Vagina (tissue), 2 donors: ENCODE data around the gene ARHGAP20. TPM values are rescaled to one million over a fixed set of nuclear protein-coding genes. Genes with fewer than 3 reads are reported as not detected.

ENCODE experiments used
- DNase-seq, 2 donors: peaks; one replicate each; pipeline ENCODE4 v3.0.0-alpha.2; 2017; ENCODE audit errors: extremely low spot score in 2 of 2
- H3K27ac ChIP-seq: fragments of 200-600 bp; sonication (generic); one replicate; pipeline ENCODE4 v1.5.1; 2019
- H3K27me3 ChIP-seq: fragments of 200-600 bp; sonication (generic); one replicate; pipeline ENCODE4 v1.5.1; 2019
- H3K36me3 ChIP-seq, 2 donors: fragments of 200-600 bp; sonication (generic); one replicate each; pipeline ENCODE4 v1.5.1; 2017 to 2019
- H3K4me1 ChIP-seq: fragments of 200-600 bp; sonication (generic); one replicate; pipeline ENCODE4 v1.5.1; 2019
- H3K4me3 ChIP-seq, 2 donors: fragments of 200-600 bp; sonication (generic); 1 replicate in 1 of 2; 2 replicates in 1 of 2; pipeline ENCODE4 v1.5.1; 2016 to 2019
- H3K9me3 ChIP-seq: fragments of 200-600 bp; sonication (generic); one replicate; pipeline ENCODE4 v1.5.1; 2019
- POLR2A ChIP-seq, 2 donors: fragments of 450-650 bp; IDR thresholded peaks; one replicate each; pipeline ENCODE4 v1.6.1; 2017; ENCODE audit warnings: antibody characterized with exemption in 2 of 2, mild to moderate bottlenecking in 2 of 2, moderate library complexity in 2 of 2
- POLR2AphosphoS5 ChIP-seq, 2 donors: sonication (generic); formaldehyde crosslinking; IDR thresholded peaks; one replicate each; pipeline ENCODE4 v1.9.0; 2017; ENCODE audit warnings: antibody characterized with exemption in 2 of 2, mild to moderate bottlenecking in 2 of 2, low read depth in 1 of 2; ENCODE audit not compliant: insufficient read depth in 1 of 2
- intact Hi-C: fragments of 100-400 bp; cut with DNase I; formaldehyde crosslinking; loops from one replicate; pipeline ENCODE4 v1.15.1; 2023
- total RNA-seq: library from RNA; depleted of rRNA; stranded (reverse); fragments of >200 nt; gene quantifications from one replicate; pipeline ENCODE4 v1.2.3, GENCODE V29; 2016
- TF ChIP-seq, protein P1 (sequence below), 3 experiments: fragments of 450-650 bp in 2 of 3; fragments of 200-600 bp in 1 of 3; sonication (generic) in 1 of 3; IDR thresholded peaks; one replicate each; pipeline ENCODE4 v1.5.1; 2017 to 2019; ENCODE audit warnings: antibody characterized with exemption in 3 of 3, mild to moderate bottlenecking in 2 of 3, moderate library complexity in 2 of 3

The ARHGAP20 gene
- total RNA-seq, 1 donor from 2014 or later: 3.4 TPM

GRCh38 chr11:110613197-110613918 lies 98.9 kb downstream of the ARHGAP20 start:
- intact Hi-C loops: no loop called here
- Histone ChIP-seq H3K36me3 (no peaks in the 10 kb centered on the region), H3K4me3 (no peak overlapping the region), H3K4me1 (no peaks in the 10 kb centered on the region), H3K9me3 (no peaks in the 10 kb centered on the region), H3K27ac (no peak overlapping the region), H3K27me3 (no peaks in the 10 kb centered on the region)
- TF ChIP-seq, protein P1, sequence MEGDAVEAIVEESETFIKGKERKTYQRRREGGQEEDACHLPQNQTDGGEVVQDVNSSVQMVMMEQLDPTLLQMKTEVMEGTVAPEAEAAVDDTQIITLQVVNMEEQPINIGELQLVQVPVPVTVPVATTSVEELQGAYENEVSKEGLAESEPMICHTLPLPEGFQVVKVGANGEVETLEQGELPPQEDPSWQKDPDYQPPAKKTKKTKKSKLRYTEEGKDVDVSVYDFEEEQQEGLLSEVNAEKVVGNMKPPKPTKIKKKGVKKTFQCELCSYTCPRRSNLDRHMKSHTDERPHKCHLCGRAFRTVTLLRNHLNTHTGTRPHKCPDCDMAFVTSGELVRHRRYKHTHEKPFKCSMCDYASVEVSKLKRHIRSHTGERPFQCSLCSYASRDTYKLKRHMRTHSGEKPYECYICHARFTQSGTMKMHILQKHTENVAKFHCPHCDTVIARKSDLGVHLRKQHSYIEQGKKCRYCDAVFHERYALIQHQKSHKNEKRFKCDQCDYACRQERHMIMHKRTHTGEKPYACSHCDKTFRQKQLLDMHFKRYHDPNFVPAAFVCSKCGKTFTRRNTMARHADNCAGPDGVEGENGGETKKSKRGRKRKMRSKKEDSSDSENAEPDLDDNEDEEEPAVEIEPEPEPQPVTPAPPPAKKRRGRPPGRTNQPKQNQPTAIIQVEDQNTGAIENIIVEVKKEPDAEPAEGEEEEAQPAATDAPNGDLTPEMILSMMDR (IDR thresholded peaks at IDR 0.05): no peak
- DNase-seq: no peak

DNA sequence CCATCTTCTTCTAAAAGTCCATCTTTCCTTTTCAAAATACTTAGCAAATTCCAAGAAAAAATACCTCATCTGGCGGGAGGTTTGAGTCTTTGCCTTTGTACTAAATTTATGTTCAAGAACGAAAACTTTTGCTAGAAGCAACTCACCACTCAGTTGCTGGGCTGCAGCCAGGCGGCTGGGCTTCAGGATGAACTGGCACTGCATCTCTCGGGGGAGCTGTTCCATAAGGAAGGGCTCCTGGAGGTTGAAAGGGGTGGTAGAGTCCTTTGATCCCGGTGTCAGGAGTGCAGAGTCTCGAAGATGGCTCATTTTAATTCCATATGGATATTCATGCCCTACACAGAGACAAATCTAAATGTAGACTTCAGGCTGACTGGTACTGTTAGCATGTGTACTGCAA lies 105.8 kb downstream of the ARHGAP20 start:
- Histone ChIP-seq H3K27me3 (no peaks in the 10 kb centered on the region), H3K36me3 (no peaks in the 10 kb centered on the region), H3K27ac (no peak overlapping the region), H3K4me3 (no peak overlapping the region), H3K4me1 (no peaks in the 10 kb centered on the region), H3K9me3 (no peaks in the 10 kb centered on the region)
- intact Hi-C loops: no loop called here
- no peak for DNase-seq
- TF ChIP-seq POLR2AphosphoS5 (IDR thresholded peaks at IDR 0.05; ENCODE audit: insufficient read depth in 1 of 2, low read depth in 1 of 2) (no peak), POLR2A (IDR thresholded peaks at IDR 0.05) (no peak)
- TF ChIP-seq, protein P1 (IDR thresholded peaks at IDR 0.05): no peak

GRCh38 chr11:110601936-110602335 lies 110.3 kb downstream of the ARHGAP20 start:
- DNase-seq: no peak
- no peaks in the 10 kb centered on the region for H3K4me1 ChIP-seq
- peaks cover 0 to 13% of the 10 kb centered on the region in 2 donors for H3K36me3 ChIP-seq
- no peak for TF ChIP-seq POLR2A (IDR thresholded peaks at IDR 0.05)
- TF ChIP-seq, protein P1 (IDR thresholded peaks at IDR 0.05): no peak
- no peak for TF ChIP-seq POLR2AphosphoS5 (IDR thresholded peaks at IDR 0.05; ENCODE audit: insufficient read depth in 1 of 2, low read depth in 1 of 2)
- no peak overlapping the region for H3K4me3 ChIP-seq
- intact Hi-C loops: no loop called here
- no peaks in the 10 kb centered on the region for H3K27me3 ChIP-seq
- no peaks in the 10 kb centered on the region for H3K9me3 ChIP-seq
- no peak overlapping the region for H3K27ac ChIP-seq

GRCh38 chr11:110600322-110600721 lies 111.9 kb downstream of the ARHGAP20 start:
- no peak for DNase-seq
- no peak overlapping the region for H3K4me3 ChIP-seq
- TF ChIP-seq POLR2AphosphoS5 (IDR thresholded peaks at IDR 0.05; ENCODE audit: insufficient read depth in 1 of 2, low read depth in 1 of 2): no peak
- no peak for TF ChIP-seq POLR2A (IDR thresholded peaks at IDR 0.05)
- TF ChIP-seq, protein P1 (IDR thresholded peaks at IDR 0.05): no peak
- no peak overlapping the region for H3K27ac ChIP-seq
- H3K9me3 ChIP-seq: no peaks in the 10 kb centered on the region
- no peaks in the 10 kb centered on the region for H3K27me3 ChIP-seq
- no peaks in the 10 kb centered on the region for H3K4me1 ChIP-seq
- H3K36me3 ChIP-seq: peaks cover 0 to 13% of the 10 kb centered on the region in 2 donors
- intact Hi-C loops: no loop called here

- TF ChIP-seq, protein P1 (IDR thresholded peaks at IDR 0.05): no peak
- TF ChIP-seq POLR2A (IDR thresholded peaks at IDR 0.05) (no peak), POLR2AphosphoS5 (IDR thresholded peaks at IDR 0.05; ENCODE audit: insufficient read depth in 1 of 2, low read depth in 1 of 2) (no peak)
- H3K27me3 ChIP-seq: no peaks in the 10 kb centered on the region
- intact Hi-C loops: no loop called here
- DNase-seq: no peak
- H3K9me3 ChIP-seq: no peaks in the 10 kb centered on the region
- H3K4me3 ChIP-seq: no peak overlapping the region
- no peak overlapping the region for H3K27ac ChIP-seq
- H3K4me1 ChIP-seq: no peaks in the 10 kb centered on the region
- H3K36me3 ChIP-seq: peaks cover 0 to 13% of the 10 kb centered on the region in 2 donors
Measured at GRCh38 chr11:110599207-110599606, 113.0 kb downstream of the ARHGAP20 start.
